Cerebellar nuclear complex (tissue), 1 donor: ENCODE data around the gene POLR1A.

Source experiments
- DNase-seq, 2 experiments: peaks; one replicate each; lab custom pipeline; 2025; lab: John Stamatoyannopoulos, UW

Gene POLR1A

DNA sequence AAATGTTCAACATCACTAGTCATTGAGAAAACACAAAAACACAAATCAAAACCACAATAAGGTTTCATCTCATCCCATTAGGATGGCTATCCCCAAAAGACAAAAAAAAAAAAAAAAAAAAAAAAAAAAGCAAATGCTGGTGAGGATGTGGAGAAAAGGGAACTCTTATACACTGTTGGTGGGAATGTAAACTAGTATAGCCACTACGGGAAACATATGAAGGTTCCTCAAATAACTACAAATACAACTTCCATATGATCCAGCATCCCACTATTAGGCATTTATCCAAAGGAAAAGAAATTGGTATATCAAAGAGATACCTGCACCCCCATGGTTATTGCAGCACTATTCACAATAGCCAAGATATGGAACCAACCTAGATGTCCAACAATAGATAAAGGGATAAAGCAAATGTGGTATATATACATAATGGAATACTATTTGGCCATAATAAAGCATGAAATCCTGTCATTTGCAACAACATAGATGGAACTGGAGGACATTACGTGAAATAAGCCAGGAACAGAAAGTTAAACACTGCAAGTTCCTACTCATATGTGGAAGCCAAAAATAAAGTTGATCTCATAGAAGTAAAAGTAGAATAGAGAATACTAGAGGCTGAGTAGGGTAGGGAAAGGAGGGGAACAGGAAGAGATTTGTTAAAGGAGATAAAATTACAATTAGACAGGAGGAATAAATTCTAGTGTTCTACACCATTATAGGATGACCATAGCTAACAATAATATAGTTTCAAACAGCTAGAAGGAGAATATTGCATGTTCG is 8.4 kb downstream of the POLR1A start:
- no peak for DNase-seq

DNA sequence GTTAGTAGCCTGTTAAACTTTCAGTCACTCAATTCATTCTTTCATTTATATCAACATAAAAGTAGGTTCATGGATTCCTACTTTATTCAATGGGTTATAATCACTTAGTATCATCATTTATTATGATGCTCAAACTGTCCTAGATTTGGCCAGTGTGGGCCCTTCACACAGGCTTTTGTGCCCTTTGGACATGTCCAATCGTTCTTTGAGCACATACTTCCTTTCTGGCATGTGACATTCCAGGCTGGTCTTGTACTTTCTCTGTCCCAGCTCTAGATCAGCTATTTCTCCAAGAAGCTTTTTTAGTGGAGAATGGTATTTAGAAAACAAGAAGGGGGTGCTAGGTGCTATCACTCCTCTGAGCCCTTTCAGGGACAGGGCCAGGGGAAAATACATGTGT is 11.5 kb downstream of the POLR1A start:
- DNase-seq: no peak

DNA sequence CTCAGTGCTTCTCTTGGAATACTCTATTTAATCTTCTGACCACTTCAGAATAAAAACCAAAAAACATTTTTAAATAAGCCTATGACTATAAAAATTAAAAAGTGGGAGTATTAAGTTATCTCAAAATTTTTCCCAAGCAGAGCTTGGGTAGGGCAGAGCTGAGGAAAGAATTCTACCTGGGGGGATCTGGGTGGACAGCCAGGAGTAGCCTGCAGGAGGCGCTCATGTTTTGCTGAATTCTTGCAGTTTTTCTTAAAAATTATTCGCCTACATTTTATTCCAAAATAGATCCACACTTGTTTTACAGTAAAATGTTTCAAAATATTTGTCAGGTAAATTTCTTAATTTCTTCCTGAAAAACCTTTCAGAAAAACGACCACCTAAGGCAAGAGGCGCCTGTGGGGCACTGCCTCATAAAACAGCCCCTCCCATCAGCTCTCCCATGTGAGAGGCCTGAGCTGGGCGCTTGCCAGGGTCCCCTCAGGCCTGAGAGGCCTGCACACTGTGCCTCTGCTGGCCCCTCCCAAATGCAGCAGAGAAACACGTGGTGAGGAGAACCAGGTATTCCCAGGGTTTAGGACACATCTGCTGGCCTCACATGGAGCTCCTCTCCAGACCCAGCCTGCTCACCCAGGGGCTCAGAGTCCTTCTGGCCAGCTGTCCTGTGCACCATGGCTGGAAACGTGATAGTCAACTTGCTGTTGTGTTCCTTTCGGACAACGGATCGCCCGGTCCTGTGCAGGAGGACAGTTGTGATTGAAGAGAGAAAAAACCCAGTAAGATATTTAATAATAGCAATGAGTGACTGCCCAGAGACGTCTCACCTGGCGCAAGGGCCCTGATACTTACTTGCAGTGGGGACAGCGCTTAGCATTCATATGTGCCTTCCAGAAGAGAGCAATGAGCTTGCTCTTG is 17.5 kb downstream of the POLR1A start:
- DNase-seq: no peak

DNA sequence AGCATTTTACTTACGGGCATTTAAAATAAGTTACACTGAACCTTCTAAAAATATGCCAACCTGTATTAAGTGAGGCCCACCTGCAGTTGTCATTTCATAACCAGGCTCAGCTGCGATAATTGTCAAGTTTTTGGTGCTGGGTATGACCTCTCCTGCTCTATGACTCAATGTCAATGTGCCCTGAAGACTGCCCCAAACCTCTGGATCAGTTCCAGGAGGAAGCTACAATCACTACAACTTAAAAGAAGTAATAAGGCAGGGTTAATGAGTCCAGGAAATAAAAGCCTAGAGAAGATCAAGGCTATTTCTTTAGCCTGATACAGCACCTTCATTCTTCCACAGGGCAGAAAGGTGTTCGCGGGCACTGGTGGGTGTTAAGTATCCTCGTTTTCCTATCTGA is 22.9 kb downstream of the POLR1A start:
- no peak for DNase-seq

DNA sequence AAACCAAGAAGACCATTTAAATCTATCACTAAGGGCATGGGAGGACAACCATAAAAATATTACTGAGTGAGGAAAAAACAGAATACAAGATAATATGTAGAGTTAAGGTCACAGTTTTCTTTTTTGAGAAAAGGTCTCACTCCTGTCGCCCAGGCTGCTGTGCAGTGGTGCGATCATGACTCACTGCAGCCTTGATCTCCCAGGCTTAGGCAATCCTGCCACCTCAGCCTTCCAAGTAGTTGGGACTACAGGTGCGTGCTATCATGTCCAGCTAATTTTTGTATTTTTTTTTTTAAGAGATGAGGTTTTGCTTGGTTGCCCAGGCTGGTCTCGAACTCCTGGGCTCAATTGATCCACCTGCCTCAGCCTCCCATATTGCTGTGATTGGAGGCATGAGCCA is 24.0 kb downstream of the POLR1A start:
- DNase-seq: no peak

DNA sequence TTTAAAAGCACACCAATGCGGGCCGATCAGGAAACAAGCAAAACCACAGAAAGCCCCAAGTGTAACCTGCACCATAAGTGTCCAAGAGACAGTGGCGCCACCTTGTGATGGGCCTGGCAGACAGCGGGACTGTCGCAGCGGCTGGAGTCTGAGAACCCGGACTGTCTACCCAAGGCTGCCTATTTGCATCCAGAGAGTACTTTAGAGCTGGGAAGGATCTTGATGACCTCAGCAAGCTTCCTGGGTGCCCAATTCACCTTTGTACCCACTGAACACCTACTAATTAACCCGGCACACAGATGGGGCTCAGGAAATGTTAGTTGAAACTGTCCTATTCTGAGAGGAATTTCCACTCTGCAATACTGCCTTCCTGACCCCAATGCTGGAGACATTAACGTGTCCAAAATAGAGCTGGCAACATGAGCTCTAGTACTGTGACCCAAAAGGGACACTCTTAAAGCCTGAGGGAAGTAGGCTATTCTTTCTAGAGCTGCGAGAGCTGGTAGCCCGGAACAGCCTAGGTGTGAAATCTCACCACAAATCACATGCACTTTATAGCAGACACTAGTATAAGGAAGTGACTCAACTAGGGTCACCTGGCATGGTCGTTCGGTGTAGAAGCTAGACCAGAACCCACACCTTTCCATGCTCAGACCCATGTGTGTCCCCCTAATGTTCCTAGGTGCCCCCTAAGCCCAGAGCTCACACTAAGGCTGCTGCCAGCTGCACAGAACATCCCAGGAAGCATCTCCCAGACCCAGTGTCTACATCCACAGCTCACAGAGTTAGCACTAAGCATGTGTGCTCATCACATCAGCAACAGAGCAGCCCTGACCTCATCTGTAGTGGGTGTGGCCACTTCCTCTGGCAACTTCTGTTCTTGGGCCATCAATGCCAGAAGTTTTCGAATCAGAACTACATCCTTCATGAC is 25.4 kb downstream of the POLR1A start:
- no peak for DNase-seq

DNA sequence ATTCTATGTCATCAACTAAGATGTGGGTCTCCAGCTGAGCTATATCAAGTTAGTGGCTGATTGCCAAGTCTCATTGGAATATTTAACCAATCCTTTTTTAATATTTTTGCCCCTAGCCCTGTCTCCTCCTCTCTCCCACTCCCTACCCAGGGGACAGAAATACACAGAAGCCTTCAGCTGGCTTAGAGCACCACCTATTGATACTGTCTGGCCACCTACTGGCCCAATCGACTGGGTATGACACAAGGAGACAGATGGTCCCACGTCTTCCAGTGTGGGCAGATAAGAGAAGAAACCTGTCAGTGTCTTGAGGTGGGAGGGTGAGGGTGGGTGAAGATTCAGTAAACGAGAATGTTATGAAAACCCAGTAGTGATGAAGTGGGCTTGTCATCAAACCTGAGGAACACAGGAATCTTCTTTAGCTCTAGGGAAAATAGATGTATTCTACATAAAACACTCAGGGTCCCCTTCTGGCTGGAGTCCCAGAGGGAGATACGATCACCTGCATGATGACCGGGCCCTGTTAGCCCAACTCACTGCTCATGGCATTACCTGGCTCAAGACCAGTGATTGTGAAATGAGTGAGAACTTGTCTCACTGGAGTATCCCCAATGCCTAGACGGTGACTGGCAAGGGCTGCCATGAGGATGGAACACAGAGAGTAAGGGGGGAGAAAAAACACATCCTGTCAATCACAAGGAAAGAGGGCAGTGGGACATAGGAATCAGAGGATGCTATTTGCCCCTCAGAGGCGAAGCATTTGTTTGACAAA is 26.7 kb downstream of the POLR1A start:
- DNase-seq: no peak

DNA sequence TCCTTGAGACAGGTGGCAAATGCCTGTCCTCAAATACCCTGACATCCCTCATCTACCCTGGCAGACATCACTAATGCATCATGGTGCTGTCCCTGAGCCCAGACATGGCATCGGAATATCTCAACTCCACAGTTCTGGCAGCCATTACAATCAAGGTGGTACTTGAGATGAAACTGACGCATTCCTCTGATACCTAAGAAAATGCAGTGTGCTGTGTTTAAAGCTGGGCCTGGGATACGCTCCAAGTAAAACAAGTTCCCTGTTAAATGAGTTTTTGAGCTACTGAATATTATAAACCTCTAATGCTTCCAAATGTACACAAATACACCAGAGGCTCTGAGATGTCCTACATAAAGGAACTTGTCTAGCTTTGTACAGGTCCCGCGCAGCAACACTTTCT is 29.8 kb downstream of the POLR1A start:
- DNase-seq: no peak

DNA sequence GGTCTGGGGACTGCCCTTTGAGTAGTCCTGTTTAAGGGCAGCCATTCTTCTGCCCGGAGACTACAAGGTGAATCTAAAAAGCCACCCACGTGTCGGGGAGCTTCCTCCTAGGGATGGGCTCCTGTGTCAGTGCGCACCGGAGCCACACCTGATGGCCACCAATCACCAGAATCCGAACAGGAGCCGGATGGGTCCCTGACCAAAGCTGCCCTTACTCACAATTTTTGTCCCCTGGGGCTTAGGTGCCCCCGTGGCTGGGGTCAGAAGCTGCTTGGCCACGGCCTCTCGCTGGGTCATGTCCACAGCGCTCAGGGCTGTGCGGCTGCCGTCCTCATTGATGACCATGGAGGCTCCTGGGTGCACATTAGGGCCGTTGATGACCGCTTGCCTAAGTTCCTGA is 30.9 kb downstream of the POLR1A start:
- no peak for DNase-seq

DNA sequence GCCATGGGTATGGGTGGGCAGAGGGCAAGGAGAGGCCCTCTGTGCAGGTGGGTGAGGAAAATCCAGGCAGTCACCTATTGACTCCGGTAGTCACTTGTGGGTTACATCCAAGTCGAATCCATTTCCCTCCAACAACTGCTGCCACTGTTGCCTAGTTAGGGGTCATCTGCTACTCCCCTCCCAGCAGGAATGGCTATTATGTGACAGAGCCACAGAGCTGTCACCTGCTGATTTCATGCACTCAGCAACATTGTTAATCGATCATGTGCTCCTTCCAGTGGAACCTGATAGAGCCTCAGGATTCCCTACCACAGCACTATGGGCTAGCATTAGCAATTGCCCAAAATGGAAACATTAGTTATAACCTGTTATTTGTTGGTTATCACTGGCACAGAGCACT is 31.4 kb downstream of the POLR1A start:
- no peak for DNase-seq

DNA sequence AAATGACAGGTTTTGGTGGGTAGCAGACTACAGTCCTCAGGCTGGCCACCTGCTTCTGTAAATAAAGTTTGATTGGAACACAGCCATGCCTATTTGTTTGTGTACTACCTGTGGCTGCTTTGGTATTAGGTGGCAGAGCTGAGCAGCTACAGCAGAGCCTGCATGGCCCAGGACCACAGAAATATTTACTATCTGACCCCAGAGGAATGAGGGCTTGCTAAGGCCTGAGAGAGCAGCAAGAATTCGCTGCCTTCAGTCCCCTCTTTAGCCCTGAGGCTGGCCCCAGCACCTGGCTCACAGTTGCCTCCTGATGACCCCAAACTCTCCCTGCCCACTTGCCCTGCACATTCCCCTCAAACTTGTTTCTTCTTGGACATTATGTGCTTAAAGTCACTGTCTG is 32.5 kb downstream of the POLR1A start:
- no peak for DNase-seq

DNA sequence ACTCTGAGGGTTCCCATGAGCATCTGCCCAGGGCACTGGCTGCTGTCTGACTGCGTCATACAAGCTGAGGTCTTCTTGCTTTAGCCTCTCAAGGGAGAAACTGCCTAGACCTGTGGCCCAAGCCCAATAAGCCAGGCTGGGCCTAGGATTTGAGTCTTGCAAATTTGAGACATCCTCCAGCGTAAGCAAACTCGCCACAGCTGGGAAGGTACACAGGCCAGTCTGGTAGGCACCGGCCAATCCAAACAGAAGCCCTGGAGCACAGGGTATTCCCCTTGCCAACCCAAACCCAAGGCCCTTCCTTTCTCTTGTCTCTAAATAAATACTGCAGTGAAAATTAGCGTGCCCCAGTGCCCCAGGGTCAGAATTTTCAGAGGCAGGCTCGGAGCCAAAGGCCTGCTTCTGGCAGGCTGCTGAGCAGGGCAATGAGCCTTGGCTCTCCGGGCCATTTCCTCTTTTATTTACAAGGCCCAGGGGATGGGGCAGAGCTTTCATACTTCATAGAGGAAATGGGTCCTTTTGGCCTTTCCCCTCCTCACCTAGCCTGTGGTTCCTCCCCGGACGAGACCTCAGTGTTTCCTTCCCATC is 33.3 kb downstream of the POLR1A start:
- no peak for DNase-seq

DNA sequence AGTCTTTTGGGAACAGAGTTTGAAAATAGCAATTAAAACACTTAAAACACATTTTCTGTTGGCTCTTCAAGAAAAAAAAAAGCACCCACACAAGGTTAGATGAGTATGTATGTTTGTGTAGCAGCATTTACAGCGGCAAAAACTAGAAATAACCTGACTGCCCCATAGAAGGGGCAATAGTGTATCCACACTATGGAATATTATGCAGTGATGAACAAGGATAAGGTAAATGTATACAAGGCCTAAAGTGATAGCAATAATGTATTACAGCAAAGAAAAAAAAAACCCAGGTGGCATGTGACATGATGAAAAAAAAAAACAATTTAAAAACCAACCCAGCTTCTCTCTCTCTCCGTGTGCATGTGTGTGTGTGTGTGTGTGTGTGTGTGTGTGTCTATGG is 34.8 kb downstream of the POLR1A start:
- no peak for DNase-seq

DNA sequence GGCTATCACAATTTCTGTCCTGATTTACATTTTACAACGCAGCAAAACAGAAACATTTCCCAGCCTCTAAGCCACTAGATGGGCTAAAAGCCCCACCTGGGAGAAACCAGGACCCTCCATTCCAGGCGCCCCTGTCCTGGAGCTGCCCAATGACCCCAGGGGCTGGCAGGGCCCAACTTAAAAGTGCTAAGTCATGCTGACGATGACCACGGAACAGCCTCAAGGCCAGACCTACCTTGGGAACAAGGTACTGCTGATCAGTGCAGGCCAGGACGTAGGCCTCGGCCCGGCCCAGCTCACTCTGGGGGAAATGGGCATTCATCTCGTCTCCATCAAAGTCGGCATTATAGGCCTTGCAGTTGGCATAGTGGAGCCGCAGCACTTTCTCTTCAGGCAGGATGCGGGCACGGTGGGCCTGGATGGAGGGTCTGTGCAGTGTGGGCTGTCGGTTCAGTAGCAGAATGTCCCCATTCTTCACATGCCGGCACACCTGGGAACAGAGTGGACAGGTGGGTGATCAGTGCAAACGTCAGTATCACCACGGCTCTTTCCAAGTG is 35.8 kb downstream of the POLR1A start:
- no peak for DNase-seq

DNA sequence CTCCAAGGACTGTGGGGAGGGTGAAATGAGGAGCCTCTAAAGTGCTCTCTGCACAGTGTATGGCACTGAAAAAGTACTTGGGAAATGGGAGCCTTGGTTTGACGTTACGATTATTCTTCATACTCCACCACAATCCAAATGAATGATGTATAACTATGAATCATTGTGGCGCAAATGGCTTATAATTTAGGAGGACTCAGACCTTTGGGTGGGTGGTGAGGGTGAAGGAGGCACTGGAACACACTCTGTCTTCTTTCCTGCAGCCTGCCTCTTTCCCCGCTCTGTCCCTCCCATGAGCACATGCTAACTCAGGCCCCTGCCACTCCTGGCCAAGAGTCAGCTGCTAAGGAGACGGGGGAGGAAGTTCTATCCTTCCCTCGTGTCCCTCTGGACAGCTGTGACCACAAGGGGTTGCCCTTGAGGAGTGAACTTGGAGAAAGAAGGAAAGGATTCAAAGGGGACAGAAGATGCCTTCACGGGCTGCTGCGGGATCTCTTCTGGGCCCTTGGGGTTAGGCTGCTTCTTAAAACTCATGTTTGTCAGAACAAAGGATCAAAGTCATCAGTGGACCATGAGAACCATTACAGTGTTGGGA is 36.5 kb downstream of the POLR1A start:
- no peak for DNase-seq

DNA sequence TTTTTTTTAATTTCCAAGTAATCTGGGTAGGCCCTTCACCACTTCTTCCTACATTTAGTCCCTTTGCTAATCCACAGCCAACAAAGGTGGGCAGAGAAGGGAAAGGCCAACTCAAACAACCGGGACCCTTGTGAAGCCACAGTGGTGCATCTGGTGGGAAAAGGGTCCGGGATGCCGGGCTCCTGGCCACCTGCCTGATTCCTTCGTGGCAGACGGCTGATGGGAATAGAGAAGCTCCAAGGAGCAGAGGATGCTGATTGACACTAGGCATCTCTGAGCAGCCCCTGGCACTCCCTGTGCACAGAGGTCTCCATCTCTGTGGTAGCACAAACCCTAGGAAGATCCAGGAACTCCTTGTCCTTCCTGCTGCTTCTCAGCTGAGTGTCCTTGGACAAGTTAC is 37.0 kb downstream of the POLR1A start:
- DNase-seq: no peak

DNA sequence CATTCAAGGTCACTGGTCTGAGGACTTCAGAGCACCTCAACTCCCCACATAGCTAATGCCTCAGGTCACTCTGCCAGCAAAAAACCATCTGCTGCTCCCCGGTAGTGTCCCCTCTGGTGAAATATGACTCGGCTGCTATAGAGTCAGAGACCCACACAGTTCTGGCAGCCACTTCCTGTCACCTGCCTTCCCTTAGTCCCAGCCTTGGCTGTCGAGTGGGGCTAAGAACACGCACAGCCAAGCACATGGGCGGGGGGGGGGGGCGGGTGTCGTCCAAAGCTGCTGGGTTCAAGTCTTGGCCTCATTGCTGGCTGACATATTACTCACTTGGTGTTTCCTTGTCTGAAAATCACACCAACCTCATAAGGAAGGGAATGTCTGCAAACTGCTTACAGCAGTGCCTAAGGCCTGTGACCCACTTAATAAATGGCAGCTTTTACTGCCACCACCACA is 37.5 kb downstream of the POLR1A start:
- no peak for DNase-seq

DNA sequence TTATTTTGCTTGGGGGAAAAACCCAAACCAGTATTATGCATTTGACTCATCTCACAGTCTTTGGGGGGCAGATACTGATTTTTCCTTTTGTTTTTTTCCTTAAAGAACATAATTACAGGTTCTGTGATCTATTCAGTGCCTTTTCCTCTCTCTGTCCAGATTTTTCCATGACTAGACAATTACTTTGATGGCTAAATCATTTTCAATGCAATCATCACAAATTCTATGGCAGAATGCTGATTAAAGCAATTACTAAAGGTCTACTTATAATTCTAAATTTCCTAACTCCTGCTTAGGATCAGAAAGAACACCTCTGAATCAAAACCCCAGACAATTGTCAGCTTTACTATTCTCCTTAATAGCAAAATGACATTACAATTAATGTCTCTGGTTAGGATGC is 38.8 kb downstream of the POLR1A start:
- no peak for DNase-seq

DNA sequence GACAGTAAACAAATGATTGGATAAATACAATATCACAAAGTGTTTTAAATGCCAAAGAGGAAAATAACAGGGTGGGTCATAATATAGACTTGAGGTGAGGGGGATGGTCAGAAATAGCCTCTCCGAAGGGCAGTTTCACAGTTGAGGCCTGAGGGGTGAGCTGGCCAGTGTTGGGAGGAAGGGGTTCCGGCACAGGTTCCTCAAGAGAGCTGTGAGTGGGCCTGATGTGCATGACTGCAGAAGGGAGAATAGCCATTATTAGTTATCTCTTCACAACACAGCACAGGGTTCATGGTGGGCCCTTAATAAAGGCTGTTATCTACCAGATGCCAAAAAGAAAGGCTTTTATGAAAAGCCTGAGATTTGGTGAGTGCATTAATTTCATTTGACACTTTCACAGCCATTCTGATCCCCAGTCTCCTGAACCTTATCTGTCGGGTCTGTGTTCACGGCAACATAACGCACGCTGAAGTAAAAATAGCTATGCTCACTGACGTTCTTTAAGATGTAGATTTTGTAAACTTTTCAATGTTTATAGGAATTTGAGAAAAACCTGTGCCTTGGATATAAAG is 39.6 kb downstream of the POLR1A start:
- DNase-seq: no peak

DNA sequence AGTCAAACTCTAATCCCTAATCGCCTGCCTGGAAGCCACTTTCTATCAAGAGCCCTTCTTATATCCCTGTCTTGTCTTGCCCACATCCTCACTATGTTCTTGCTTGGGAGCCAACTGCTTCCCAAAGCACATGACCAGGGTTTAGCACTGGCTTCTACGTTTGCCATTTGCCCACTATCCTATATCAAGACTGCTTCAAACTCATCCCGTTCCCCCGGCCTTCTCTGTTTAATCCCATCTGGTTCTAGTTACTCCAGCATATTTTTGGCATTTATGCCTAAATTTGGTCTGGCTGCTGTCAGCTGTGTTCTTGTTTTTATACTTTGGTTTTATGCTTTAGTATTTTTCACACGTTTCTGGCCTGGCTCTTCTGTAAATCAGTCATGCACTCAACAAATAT is 40.2 kb downstream of the POLR1A start:
- no peak for DNase-seq
